H1 (cell line): Measurements from ENCODE around the gene DENND1A. TPM values are rescaled to one million over a fixed set of nuclear protein-coding genes. Genes with fewer than 3 reads are reported as not detected.

Experiments used
- CTCF ChIA-PET: fragments of 300-600 bp; sonication (Branson Sonifier 250); formaldehyde crosslinking; loops from one replicate; lab custom pipeline; 2021; ENCODE audit not compliant: partially characterized antibody; lab: Charles Lee
- POLR2A ChIA-PET: fragments of 300-600 bp; sonication (Branson Sonifier 250); formaldehyde crosslinking; loops from one replicate; lab custom pipeline; 2021; ENCODE audit warnings: inconsistent platforms; ENCODE audit not compliant: partially characterized antibody; lab: Charles Lee
- DNase-seq, 2 experiments: peaks; one replicate each; pipeline versions ENCODE4 v3.0.0 to v3.0.0-alpha.2; 2010 to 2022; ENCODE audit warnings: low spot score in 2 of 2, low read depth in 1 of 2, mixed read lengths in 1 of 2
- FAIRE-seq: peaks from 2 replicates; lab custom pipeline; 2011; peaks lifted over from hg19 to GRCh38; lab: Jason Lieb, UNC
- H2AFZ ChIP-seq: 2 replicates; pipeline ENCODE4 v1.8.1; 2012; ENCODE audit warnings: low read length, inconsistent platforms
- H2AK5ac ChIP-seq: 2 replicates; pipeline ENCODE4 v1.6.1; 2013; ENCODE audit warnings: low read depth, low read length
- H2BK120ac ChIP-seq: replicated peaks from 2 replicates; pipeline ENCODE3; 2013; ENCODE audit warnings: low read depth, low read length, inconsistent platforms
- H2BK12ac ChIP-seq: 2 replicates; pipeline ENCODE4 v1.6.1; 2013; ENCODE audit warnings: low read depth, low read length
- H2BK15ac ChIP-seq: 2 replicates; pipeline ENCODE4 v1.6.1; 2013; ENCODE audit warnings: low read length
- H2BK20ac ChIP-seq: 2 replicates; pipeline ENCODE4 v1.6.1; 2013; ENCODE audit warnings: low read length
- H2BK5ac ChIP-seq: 2 replicates; pipeline ENCODE4 v1.6.1; 2013; ENCODE audit warnings: low read depth, low read length
- H3K14ac ChIP-seq: 2 replicates; pipeline ENCODE4 v1.6.1; 2013; ENCODE audit warnings: inconsistent platforms; ENCODE audit not compliant: insufficient read length
- H3K18ac ChIP-seq: 2 replicates; pipeline ENCODE4 v1.6.1; 2013; ENCODE audit warnings: low read length; ENCODE audit errors: extremely low read depth
- H3K23ac ChIP-seq: 2 replicates; pipeline ENCODE4 v1.6.1; 2013; ENCODE audit warnings: inconsistent platforms; ENCODE audit not compliant: insufficient read length
- H3K23me2 ChIP-seq: 2 replicates; pipeline ENCODE4 v1.6.1; 2013; ENCODE audit warnings: low read depth, low read length
- H3K27ac ChIP-seq: 2 replicates; pipeline ENCODE4 v1.6.1; 2011; ENCODE audit warnings: low read depth, low read length, inconsistent platforms
- H3K27me3 ChIP-seq, 4 experiments: replicated peaks in 1 of 4; 1 replicate in 1 of 4; 2 replicates in 3 of 4; pipeline versions ENCODE4 v1.6.1 to v1.8.1; 2011 to 2013; ENCODE audit warnings: low read length in 3 of 4, mild to moderate bottlenecking in 3 of 4, inconsistent platforms in 2 of 4, mixed read lengths in 2 of 4, moderate library complexity in 1 of 4; ENCODE audit not compliant: control insufficient read depth in 3 of 4, insufficient read depth in 3 of 4; ENCODE audit errors: extremely low read depth in 1 of 4
- H3K36me3 ChIP-seq, 4 experiments: 2 replicates each; pipeline versions ENCODE4 v1.6.1 to v1.8.1; 2011 to 2013; ENCODE audit warnings: mild to moderate bottlenecking in 4 of 4, low read length in 3 of 4, moderate library complexity in 2 of 4, control low read depth in 1 of 4, inconsistent platforms in 1 of 4; ENCODE audit not compliant: insufficient read depth in 4 of 4, control insufficient read depth in 2 of 4
- H3K4ac ChIP-seq: replicated peaks from 2 replicates; pipeline ENCODE3; 2013; ENCODE audit warnings: low read length, low read depth, mixed read lengths, inconsistent platforms; ENCODE audit not compliant: insufficient read length
- H3K4me1 ChIP-seq, 4 experiments: replicated peaks in 1 of 4; 1 replicate in 1 of 4; 2 replicates in 3 of 4; pipeline versions ENCODE4 v1.6.1 to v1.8.1; 2011 to 2013; ENCODE audit warnings: low read length in 3 of 4, inconsistent platforms in 2 of 4, mixed read lengths in 1 of 4; ENCODE audit not compliant: insufficient read depth in 4 of 4, control insufficient read depth in 3 of 4
- H3K4me2 ChIP-seq, 2 experiments: 2 replicates each; pipeline versions ENCODE4 v1.6.1 to v1.8.1; 2011 to 2013; ENCODE audit warnings: low read depth in 2 of 2, low read length in 2 of 2, control low read depth in 1 of 2, inconsistent platforms in 1 of 2, mild to moderate bottlenecking in 1 of 2; ENCODE audit not compliant: insufficient read depth in 1 of 2
- H3K4me3 ChIP-seq, 4 experiments: fragments of 200-600, 300-600 bp in 1 of 4; sonication (generic), shearing (Covaris generic), sonication (Bioruptor Twin) in 1 of 4; 2 replicates each; pipeline versions ENCODE4 v1.5.1 to v1.8.1; 2011 to 2016; ENCODE audit warnings: low read length in 4 of 4, low read depth in 3 of 4, control low read depth in 2 of 4, inconsistent platforms in 2 of 4, mild to moderate bottlenecking in 2 of 4, mixed read lengths in 1 of 4, moderate library complexity in 1 of 4; ENCODE audit not compliant: insufficient read depth in 2 of 4; ENCODE audit errors: extremely low read depth in 1 of 4
- H3K56ac ChIP-seq: replicated peaks from 2 replicates; pipeline ENCODE3; 2013; ENCODE audit warnings: low read depth, mild to moderate bottlenecking, mixed read lengths, low read length, inconsistent platforms; ENCODE audit not compliant: insufficient read length
- H3K79me1 ChIP-seq: 2 replicates; pipeline ENCODE4 v1.6.1; 2013; ENCODE audit warnings: low read depth, low read length, control low read depth
- H3K79me2 ChIP-seq, 2 experiments: 2 replicates each; pipeline versions ENCODE4 v1.6.1 to v1.8.1; 2012 to 2013; ENCODE audit warnings: low read length in 2 of 2, mild to moderate bottlenecking in 2 of 2, inconsistent platforms in 1 of 2; ENCODE audit not compliant: insufficient read depth in 2 of 2, control insufficient read depth in 1 of 2
- H3K9ac ChIP-seq, 4 experiments: replicated peaks in 1 of 4; 1 replicate in 1 of 4; 2 replicates in 3 of 4; pipeline versions ENCODE4 v1.6.1 to v1.8.1; 2011 to 2013; ENCODE audit warnings: low read depth in 3 of 4, low read length in 3 of 4, control low read depth in 2 of 4, mild to moderate bottlenecking in 2 of 4, moderate library complexity in 2 of 4, inconsistent platforms in 1 of 4; ENCODE audit errors: extremely low read depth in 1 of 4
- H3K9me3 ChIP-seq, 2 experiments: 2 replicates each; pipeline versions ENCODE4 v1.6.1 to v1.8.1; 2012 to 2013; ENCODE audit warnings: mild to moderate bottlenecking in 2 of 2, moderate library complexity in 2 of 2, control low read depth in 1 of 2, inconsistent platforms in 1 of 2, low read depth in 1 of 2, low read length in 1 of 2, mixed read lengths in 1 of 2; ENCODE audit not compliant: insufficient read depth in 2 of 2
- H4K20me1 ChIP-seq, 2 experiments: replicated peaks in 1 of 2; 2 replicates each; pipeline versions ENCODE3 to v1.8.1; 2011 to 2013; ENCODE audit warnings: inconsistent platforms in 2 of 2, low read length in 2 of 2, mild to moderate bottlenecking in 1 of 2; ENCODE audit not compliant: insufficient read depth in 2 of 2, control insufficient read depth in 1 of 2
- H4K5ac ChIP-seq: 2 replicates; pipeline ENCODE4 v1.6.1; 2013; ENCODE audit warnings: low read length, low read depth, mixed read lengths, inconsistent platforms; ENCODE audit not compliant: insufficient read length
- H4K8ac ChIP-seq: 2 replicates; pipeline ENCODE4 v1.8.0; 2013; ENCODE audit warnings: mild to moderate bottlenecking, moderate library complexity, low read length, inconsistent platforms; ENCODE audit not compliant: insufficient read depth; ENCODE audit errors: extremely low read depth
- H4K91ac ChIP-seq: replicated peaks from 2 replicates; pipeline ENCODE3; 2013; ENCODE audit warnings: low read length, mixed read lengths, inconsistent platforms; ENCODE audit not compliant: insufficient read length
- ATF2 ChIP-seq: IDR thresholded peaks from 2 replicates; pipeline ENCODE4 v1.6.1; 2012; ENCODE audit warnings: low read length, inconsistent platforms
- NANOG ChIP-seq: IDR thresholded peaks from 2 replicates; pipeline ENCODE4 v1.6.1; 2011; ENCODE audit warnings: low read length, low read depth, mild to moderate bottlenecking, inconsistent platforms; ENCODE audit not compliant: insufficient read depth, poor library complexity, severe bottlenecking
- POU5F1 ChIP-seq: IDR thresholded peaks from 2 replicates; pipeline ENCODE4 v1.6.1; 2011; ENCODE audit warnings: low read depth, mild to moderate bottlenecking, low read length, moderate library complexity
- SP2 ChIP-seq: IDR thresholded peaks from 2 replicates; pipeline ENCODE4 v1.6.1; 2012; ENCODE audit warnings: mild to moderate bottlenecking, low read length, inconsistent platforms
- TCF12 ChIP-seq: IDR thresholded peaks from 2 replicates; pipeline ENCODE4 v1.6.1; 2011; ENCODE audit warnings: low read depth, mild to moderate bottlenecking, low read length
- WGBS, 2 experiments: shearing (Covaris generic) in 1 of 2; methylation state at CpG; one replicate each; pipeline versions ENCODE4 v1.1.6 to v1.1.7; 2013 to 2015; ENCODE audit warnings: low lambda C conversion rate in 2 of 2, mixed read lengths in 2 of 2, inconsistent platforms in 1 of 2, low coverage in 1 of 2, missing lambda C conversion rate in 1 of 2; ENCODE audit not compliant: insufficient replicate concordance in 2 of 2, insufficient coverage in 1 of 2, insufficient read length in 1 of 2; ENCODE audit errors: extremely low coverage in 1 of 2, missing lambda C conversion rate in 1 of 2; 5-methylcytosine and 5-hydroxymethylcytosine counted together
- polyA plus RNA-seq, 7 experiments: library from polyadenylated mRNA; depleted of rRNA in 3 of 7; stranded (reverse) in 5 of 7; unstranded in 2 of 7; fragments of >200 nt in 5 of 7; fragments of 200-250 nt in 2 of 7; gene quantifications; 1 replicate in 5 of 7; 2 replicates in 1 of 7; 4 replicates in 1 of 7; pipeline versions ENCODE4 v1.2.1 to v1.2.3, GENCODE V29; 2011 to 2013; ENCODE audit warnings: missing spikeins in 2 of 7, mixed read lengths in 2 of 7
- total RNA-seq: library from RNA; stranded (reverse); fragmentation: NEBNext Ultra II Directional; extraction: Animal tissue kit (Norgen Biotek cat#: 25700); gene quantifications from 2 replicates; pipeline ENCODE4 v1.2.1, GENCODE V29; 2021

DENND1A gene
- total and polyA plus RNA-seq, 2 of the 8 experiments (the other 6 are each of a cell fraction or from before 2014, with no cell fraction given): 24.1 to 26.4 TPM

GRCh38 chr9:123425261-123425821 lies 504.6 kb downstream of the DENND1A start:
- Histone ChIP-seq H3K27me3 (no peaks in the 10 kb centered on the region), H2BK120ac (no peak overlapping the region), H4K20me1 (no peaks in the 10 kb centered on the region), H2BK20ac (no peak overlapping the region), H4K8ac (peak overlapping the region; percentile 39; the same call in 1 of the 2 replicates), H2BK12ac (no peak overlapping the region), H3K9me3 (no peaks in the 10 kb centered on the region), H3K4ac (no peak overlapping the region), H3K14ac (no peak overlapping the region), H4K5ac (no peak overlapping the region), H3K27ac (no peak overlapping the region), H3K36me3 (no peaks in the 10 kb centered on the region), H3K4me1 (peaks cover 5 to 14% (median 11%) of the 10 kb centered on the region in 4 experiments), H3K79me1 (no peaks in the 10 kb centered on the region), H3K4me2 (no peak overlapping the region), H3K4me3 (no peak overlapping the region), H2BK15ac (peak overlapping the region; percentile 61; the same call in 1 of the 2 replicates), H2AFZ (no peak overlapping the region), H3K23me2 (no peaks in the 10 kb centered on the region), H3K79me2 (no peaks in the 10 kb centered on the region), H2BK5ac (no peak overlapping the region; the same call in 1 of the 2 replicates), H3K23ac (no peak overlapping the region), H2AK5ac (no peak overlapping the region), H3K18ac (no peak overlapping the region), H3K56ac (no peak overlapping the region), H4K91ac (no peak overlapping the region), H3K9ac (no peak overlapping the region)
- WGBS, 2 experiments: 89% methylated on average over 20 of the region's 20 CpGs; no CpG with 5 or more reads in 1 of the 2 experiments
- ChIA-PET POLR2A (interaction anchor here (1.2 kb wide), 1 partner anchor 11 kb away, joined by 3 read pairs; no protein-coding TSS in a partner anchor), CTCF (interaction anchor here (0.6 to 5.9 kb wide), 7 partner anchors 9 to 207 kb away, joined by 3 to 64 read pairs (median 3); no protein-coding TSS in a partner anchor)
- DNase-seq (no peak), FAIRE-seq (no peak)
- TF ChIP-seq ATF2 (no peak), POU5F1 (no peak), TCF12 (no peak), SP2 (no peak), NANOG (no peak)
